OCI-LY3 (cell line): ENCODE data around the gene MBOAT1.

ENCODE experiments used
- EZH2phosphoT487 ChIP-seq: fragments of 200-600 bp; shearing (Covaris generic); IDR thresholded peaks from 2 replicates; pipeline ENCODE4 v1.6.1; 2018; ENCODE audit warnings: antibody characterized with exemption, mixed run types, low read depth
- TF ChIP-seq, protein P1 (sequence below): fragments of 200-600, 300-600 bp; sonication (generic); IDR thresholded peaks from 2 replicates; pipeline ENCODE4 v1.5.1; 2014; ENCODE audit warnings: antibody characterized with exemption, low read length, low read depth

DNA sequence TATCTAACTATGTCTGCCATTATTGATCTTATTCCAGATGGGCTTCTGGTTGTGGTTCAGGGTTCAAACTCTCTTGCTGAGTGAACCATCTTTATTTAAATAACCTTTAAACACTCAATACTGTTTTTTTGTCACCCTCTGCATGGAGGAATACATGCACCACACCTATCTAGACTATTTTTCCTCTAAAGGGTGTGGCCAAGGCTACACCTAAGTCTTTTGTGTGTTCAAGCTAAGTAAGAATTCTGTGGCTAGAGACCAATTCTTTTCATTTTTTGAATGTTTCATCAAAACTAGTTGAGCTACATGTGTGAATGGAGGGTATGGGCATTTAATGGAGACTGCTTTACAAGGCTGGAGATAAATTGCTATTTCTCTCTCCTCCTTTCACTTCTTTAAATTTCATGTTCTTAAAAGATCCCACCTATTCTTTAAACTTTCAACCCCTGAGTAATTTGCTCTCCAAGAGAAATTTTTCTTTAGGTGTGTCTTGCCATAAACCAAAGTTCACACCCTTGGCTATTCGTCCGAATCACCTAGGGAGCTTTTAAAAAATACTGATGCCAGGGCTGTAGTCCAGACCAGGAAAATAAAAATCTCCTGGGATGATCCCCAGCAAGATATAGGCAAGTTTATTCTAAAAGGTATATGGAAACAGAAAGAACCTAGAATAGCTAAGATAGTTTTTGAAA is 24.8 kb upstream of the MBOAT1 start:
- TF ChIP-seq, protein P1, sequence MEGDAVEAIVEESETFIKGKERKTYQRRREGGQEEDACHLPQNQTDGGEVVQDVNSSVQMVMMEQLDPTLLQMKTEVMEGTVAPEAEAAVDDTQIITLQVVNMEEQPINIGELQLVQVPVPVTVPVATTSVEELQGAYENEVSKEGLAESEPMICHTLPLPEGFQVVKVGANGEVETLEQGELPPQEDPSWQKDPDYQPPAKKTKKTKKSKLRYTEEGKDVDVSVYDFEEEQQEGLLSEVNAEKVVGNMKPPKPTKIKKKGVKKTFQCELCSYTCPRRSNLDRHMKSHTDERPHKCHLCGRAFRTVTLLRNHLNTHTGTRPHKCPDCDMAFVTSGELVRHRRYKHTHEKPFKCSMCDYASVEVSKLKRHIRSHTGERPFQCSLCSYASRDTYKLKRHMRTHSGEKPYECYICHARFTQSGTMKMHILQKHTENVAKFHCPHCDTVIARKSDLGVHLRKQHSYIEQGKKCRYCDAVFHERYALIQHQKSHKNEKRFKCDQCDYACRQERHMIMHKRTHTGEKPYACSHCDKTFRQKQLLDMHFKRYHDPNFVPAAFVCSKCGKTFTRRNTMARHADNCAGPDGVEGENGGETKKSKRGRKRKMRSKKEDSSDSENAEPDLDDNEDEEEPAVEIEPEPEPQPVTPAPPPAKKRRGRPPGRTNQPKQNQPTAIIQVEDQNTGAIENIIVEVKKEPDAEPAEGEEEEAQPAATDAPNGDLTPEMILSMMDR: no peak
- TF ChIP-seq EZH2phosphoT487: no peak
